ENCODE data around the gene DOCK1.

GRCh38 chr10:127252818-127253217 is 347.6 kb downstream of the DOCK1 start:
- TF ChIP-seq CTCF (conservative IDR thresholded peaks at IDR 0.05) (no peak), ZFX (IDR thresholded peaks at IDR 0.05) (no peak)

Measured in C4-2B (cell line).